ENCODE measurements around the gene PKMYT1. TPM values are rescaled to one million over a fixed set of nuclear protein-coding genes. Genes with fewer than 3 reads are reported as not detected.

PKMYT1 gene
- total RNA-seq, 1 experiment from 2014 or later = 34.7 TPM

GRCh38 chr16:2973605-2974318, 6.5 kb downstream of the PKMYT1 start:
- Mint-ChIP-seq H3K9me3 (ENCODE audit: unreplicated experiment) (no peaks in the 10 kb centered on the region), H3K36me3 (ENCODE audit: insufficient read depth, unreplicated experiment) (no peaks in the 10 kb centered on the region), H3K4me1 (ENCODE audit: insufficient read depth, unreplicated experiment) (peaks cover 5% of the 10 kb centered on the region), H3K27ac (ENCODE audit: low read depth, unreplicated experiment) (no peak overlapping the region), H3K27me3 (ENCODE audit: insufficient read depth, unreplicated experiment) (no peaks in the 10 kb centered on the region), H3K4me3 (ENCODE audit: unreplicated experiment) (no peak overlapping the region)
- DNase-seq (ENCODE audit: unreplicated experiment) = no peak
- ChIA-PET CTCF (interaction anchor here (0.7 kb wide), 2 partner anchors 9 to 70 kb away, joined by 3 read pairs; no protein-coding TSS in a partner anchor), POLR2A (no interaction called here)
- BruUV-seq (replicated peaks) = no TSS peak
- no peak for TF ChIP-seq CTCF (IDR thresholded peaks at IDR 0.05; ENCODE audit: unreplicated experiment)
- intact Hi-C loops (cut with micrococcal nuclease) = no loop called here

- Mint-ChIP-seq H3K36me3 (ENCODE audit: insufficient read depth, unreplicated experiment) (no peaks in the 10 kb centered on the region), H3K27ac (ENCODE audit: low read depth, unreplicated experiment) (no peak overlapping the region), H3K9me3 (ENCODE audit: unreplicated experiment) (no peaks in the 10 kb centered on the region), H3K4me1 (ENCODE audit: insufficient read depth, unreplicated experiment) (peaks cover 5% of the 10 kb centered on the region), H3K27me3 (ENCODE audit: insufficient read depth, unreplicated experiment) (no peaks in the 10 kb centered on the region), H3K4me3 (ENCODE audit: unreplicated experiment) (no peak overlapping the region)
- TSS peak; percentile 30 for BruUV-seq (replicated peaks)
- ChIA-PET POLR2A (no interaction called here), CTCF (no interaction called here)
- intact Hi-C loops (cut with micrococcal nuclease) = no loop called here
- no peak for TF ChIP-seq CTCF (IDR thresholded peaks at IDR 0.05; ENCODE audit: unreplicated experiment)
- DNase-seq (ENCODE audit: unreplicated experiment) = no peak
These were observed 7.2 kb downstream of the PKMYT1 start for GRCh38 chr16:2973093-2973492.

- no peak for DNase-seq (ENCODE audit: unreplicated experiment)
- no peaks in the 10 kb centered on the region for H3K27me3 Mint-ChIP-seq (ENCODE audit: insufficient read depth, unreplicated experiment)
- no peaks in the 10 kb centered on the region for H3K36me3 Mint-ChIP-seq (ENCODE audit: insufficient read depth, unreplicated experiment)
- peaks cover 5% of the 10 kb centered on the region for H3K4me1 Mint-ChIP-seq (ENCODE audit: insufficient read depth, unreplicated experiment)
- H3K9me3 Mint-ChIP-seq (ENCODE audit: unreplicated experiment) = no peaks in the 10 kb centered on the region
- no peak for TF ChIP-seq CTCF (IDR thresholded peaks at IDR 0.05; ENCODE audit: unreplicated experiment)
- ChIA-PET CTCF (interaction anchor here (0.6 kb wide), 3 partner anchors 16 to 979 kb away, joined by 3 to 4 read pairs (median 3); partner anchors contain the start of gene TNFRSF12A), POLR2A (interaction anchor here (1.4 to 1.5 kb wide), 2 partner anchors 8 to 19 kb away, joined by 5 read pairs; partner anchors contain the start of gene PKMYT1)
- intact Hi-C loops (cut with micrococcal nuclease) = no loop called here
- H3K27ac Mint-ChIP-seq (ENCODE audit: low read depth, unreplicated experiment) = peak overlapping the region; percentile 4
- no TSS peak for BruUV-seq (replicated peaks)
- no peak overlapping the region for H3K4me3 Mint-ChIP-seq (ENCODE audit: unreplicated experiment)
These were observed 8.1 kb downstream of the PKMYT1 start for GRCh38 chr16:2971985-2972784.
